Tibial nerve (tissue), 4 donors: ENCODE data around the gene UBA7. TPM values are rescaled to one million over a fixed set of nuclear protein-coding genes. Genes with fewer than 3 reads are reported as not detected.
"Not testable (repeated sequence)": the region's sequence is repeated elsewhere in the genome, so short reads cannot be mapped to it uniquely, and the experiment has no call there.

ENCODE experiments used
- DNase-seq, 2 donors: peaks; one replicate each; pipeline ENCODE4 v3.0.0-alpha.2; 2019; ENCODE audit warnings: low spot score in 2 of 2
- H3K27ac ChIP-seq, 4 donors: fragments of 200-600 bp; sonication (generic) in 3 of 4; one replicate each; pipeline ENCODE4 v1.5.1; 2017 to 2019; ENCODE audit warnings: mild to moderate bottlenecking in 1 of 4
- H3K27me3 ChIP-seq, 2 donors: fragments of 200-600 bp; sonication (generic) in 1 of 2; one replicate each; pipeline versions ENCODE4 v1.5.1 to v1.6.0; 2017 to 2019
- H3K36me3 ChIP-seq, 3 donors: fragments of 200-600 bp; sonication (generic); one replicate each; pipeline ENCODE4 v1.5.1; 2018 to 2019
- H3K4me1 ChIP-seq, 4 donors: fragments of 200-600 bp; sonication (generic) in 3 of 4; one replicate each; pipeline ENCODE4 v1.5.1; 2017 to 2019
- H3K4me3 ChIP-seq, 4 donors: fragments of 200-600 bp; sonication (generic) in 3 of 4; one replicate each; pipeline ENCODE4 v1.5.1; 2017 to 2019; ENCODE audit warnings: mild to moderate bottlenecking in 1 of 4, moderate library complexity in 1 of 4
- H3K9me3 ChIP-seq, 4 donors: fragments of 200-600 bp; sonication (generic) in 3 of 4; one replicate each; pipeline ENCODE4 v1.5.1; 2017 to 2019
- EP300 ChIP-seq, 2 donors: sonication (generic); formaldehyde crosslinking; IDR thresholded peaks; one replicate each; pipeline ENCODE4 v1.6.1; 2017; ENCODE audit warnings: antibody characterized with exemption in 2 of 2, mild to moderate bottlenecking in 1 of 2
- POLR2A ChIP-seq, 2 donors: fragments of 450-650 bp; IDR thresholded peaks; one replicate each; pipeline ENCODE4 v1.6.1; 2017; ENCODE audit warnings: antibody characterized with exemption in 2 of 2, mild to moderate bottlenecking in 2 of 2, moderate library complexity in 2 of 2
- WGBS, 2 donors: methylation state at CpG; one replicate each; pipeline ENCODE4 v1.1.5; 2018; 5-methylcytosine and 5-hydroxymethylcytosine counted together
- total RNA-seq, 4 donors: library from RNA; depleted of rRNA; stranded (reverse); fragments of >200 nt; gene quantifications; one replicate each; pipeline ENCODE4 v1.1.0, GENCODE V29; 2016
- TF ChIP-seq, protein P1 (sequence below), 5 experiments: fragments of 200-600 bp in 3 of 5; fragments of 450-650 bp in 2 of 5; sonication (generic) in 3 of 5; IDR thresholded peaks; one replicate each; pipeline ENCODE4 v1.5.1; 2016 to 2019; ENCODE audit warnings: antibody characterized with exemption in 5 of 5, mild to moderate bottlenecking in 3 of 5, moderate library complexity in 2 of 5

UBA7 gene
- total RNA-seq, 4 donors from 2014 or later = 47.9 to 68.4 (median 66.9) TPM

DNA sequence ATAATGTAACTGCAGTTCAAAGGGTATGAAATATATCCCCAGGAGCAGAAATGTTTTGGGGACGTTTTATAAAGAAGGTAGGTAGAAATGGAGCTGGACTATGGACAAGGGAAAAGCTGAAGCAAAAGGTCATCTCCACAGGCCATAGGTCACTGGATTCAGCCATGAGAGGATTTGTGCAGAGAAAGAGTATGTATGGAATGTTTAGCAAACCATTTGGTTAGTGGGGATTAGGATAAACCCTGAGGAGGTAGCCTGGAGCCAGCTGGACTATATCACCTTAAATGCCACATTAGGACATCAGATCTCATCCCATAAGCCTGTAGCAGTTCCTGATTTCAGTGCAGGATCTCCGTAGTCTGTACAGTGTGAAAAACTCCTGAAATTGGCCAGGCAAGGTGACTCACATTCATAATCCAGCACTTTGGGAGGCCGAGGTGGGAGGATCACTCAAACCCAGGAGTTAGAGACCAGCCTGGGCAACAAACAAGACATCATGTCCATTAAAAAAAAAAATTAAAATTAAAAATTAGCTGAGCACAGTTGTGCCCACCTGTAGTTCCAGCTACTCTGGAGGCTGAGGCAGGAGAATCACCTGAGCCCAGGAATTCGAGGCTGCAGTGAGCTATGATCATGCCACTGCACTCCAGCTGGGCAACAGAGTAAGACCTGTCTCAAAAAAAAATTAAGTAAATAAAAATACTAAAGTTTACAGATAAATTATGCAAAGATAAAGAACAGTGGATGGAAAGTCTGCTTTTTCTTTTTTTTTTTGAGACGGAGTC is 32.1 kb downstream of the UBA7 start:
- Histone ChIP-seq H3K27me3 (no peaks in the 10 kb centered on the region), H3K4me1 (peaks cover 0 to 61% (median 19%) of the 10 kb centered on the region in 4 donors), H3K36me3 (peaks cover 0 to 50% (median 5%) of the 10 kb centered on the region in 3 donors), H3K9me3 (no peaks in the 10 kb centered on the region), H3K4me3 (no peak overlapping the region), H3K27ac (no peak overlapping the region)
- WGBS, 2 donors = 79 to 80% methylated on average over 5 of the region's 5 CpGs
- DNase-seq = no peak
- TF ChIP-seq, protein P1, sequence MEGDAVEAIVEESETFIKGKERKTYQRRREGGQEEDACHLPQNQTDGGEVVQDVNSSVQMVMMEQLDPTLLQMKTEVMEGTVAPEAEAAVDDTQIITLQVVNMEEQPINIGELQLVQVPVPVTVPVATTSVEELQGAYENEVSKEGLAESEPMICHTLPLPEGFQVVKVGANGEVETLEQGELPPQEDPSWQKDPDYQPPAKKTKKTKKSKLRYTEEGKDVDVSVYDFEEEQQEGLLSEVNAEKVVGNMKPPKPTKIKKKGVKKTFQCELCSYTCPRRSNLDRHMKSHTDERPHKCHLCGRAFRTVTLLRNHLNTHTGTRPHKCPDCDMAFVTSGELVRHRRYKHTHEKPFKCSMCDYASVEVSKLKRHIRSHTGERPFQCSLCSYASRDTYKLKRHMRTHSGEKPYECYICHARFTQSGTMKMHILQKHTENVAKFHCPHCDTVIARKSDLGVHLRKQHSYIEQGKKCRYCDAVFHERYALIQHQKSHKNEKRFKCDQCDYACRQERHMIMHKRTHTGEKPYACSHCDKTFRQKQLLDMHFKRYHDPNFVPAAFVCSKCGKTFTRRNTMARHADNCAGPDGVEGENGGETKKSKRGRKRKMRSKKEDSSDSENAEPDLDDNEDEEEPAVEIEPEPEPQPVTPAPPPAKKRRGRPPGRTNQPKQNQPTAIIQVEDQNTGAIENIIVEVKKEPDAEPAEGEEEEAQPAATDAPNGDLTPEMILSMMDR (IDR thresholded peaks at IDR 0.05) = no peak
- no peak for TF ChIP-seq EP300 (IDR thresholded peaks at IDR 0.05)
- TF ChIP-seq POLR2A (IDR thresholded peaks at IDR 0.05) = no peak

DNA sequence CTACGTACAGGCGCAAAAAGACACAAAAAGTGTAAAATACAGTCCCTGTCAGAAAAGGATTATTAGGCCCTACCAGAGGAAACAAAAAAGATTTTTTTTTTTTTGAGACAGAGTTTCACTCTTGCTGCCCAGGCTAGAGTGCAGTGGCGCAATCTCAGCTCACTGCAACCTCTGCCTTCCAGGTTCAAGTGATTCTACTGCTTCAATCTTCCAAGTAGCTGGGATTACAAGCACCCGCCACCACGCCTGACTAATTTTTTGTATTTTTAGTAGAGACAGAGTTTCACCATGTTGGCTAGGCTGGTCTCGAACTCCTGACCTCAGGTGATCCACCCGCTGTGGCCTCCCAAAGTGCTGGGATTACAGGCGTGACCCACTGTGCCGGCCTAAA is 32.8 kb downstream of the UBA7 start:
- not testable (repeated sequence) for H3K4me3 ChIP-seq, H3K9me3 ChIP-seq, H3K27ac ChIP-seq, DNase-seq, H3K27me3 ChIP-seq
- H3K4me1 ChIP-seq = peaks cover 0 to 63% (median 19%) of the 10 kb centered on the region in 4 donors
- peaks cover 0 to 53% (median 5%) of the 10 kb centered on the region in 3 donors for H3K36me3 ChIP-seq
- 79 to 86% methylated on average over 9 of the region's 9 CpGs for WGBS, 2 donors

DNA sequence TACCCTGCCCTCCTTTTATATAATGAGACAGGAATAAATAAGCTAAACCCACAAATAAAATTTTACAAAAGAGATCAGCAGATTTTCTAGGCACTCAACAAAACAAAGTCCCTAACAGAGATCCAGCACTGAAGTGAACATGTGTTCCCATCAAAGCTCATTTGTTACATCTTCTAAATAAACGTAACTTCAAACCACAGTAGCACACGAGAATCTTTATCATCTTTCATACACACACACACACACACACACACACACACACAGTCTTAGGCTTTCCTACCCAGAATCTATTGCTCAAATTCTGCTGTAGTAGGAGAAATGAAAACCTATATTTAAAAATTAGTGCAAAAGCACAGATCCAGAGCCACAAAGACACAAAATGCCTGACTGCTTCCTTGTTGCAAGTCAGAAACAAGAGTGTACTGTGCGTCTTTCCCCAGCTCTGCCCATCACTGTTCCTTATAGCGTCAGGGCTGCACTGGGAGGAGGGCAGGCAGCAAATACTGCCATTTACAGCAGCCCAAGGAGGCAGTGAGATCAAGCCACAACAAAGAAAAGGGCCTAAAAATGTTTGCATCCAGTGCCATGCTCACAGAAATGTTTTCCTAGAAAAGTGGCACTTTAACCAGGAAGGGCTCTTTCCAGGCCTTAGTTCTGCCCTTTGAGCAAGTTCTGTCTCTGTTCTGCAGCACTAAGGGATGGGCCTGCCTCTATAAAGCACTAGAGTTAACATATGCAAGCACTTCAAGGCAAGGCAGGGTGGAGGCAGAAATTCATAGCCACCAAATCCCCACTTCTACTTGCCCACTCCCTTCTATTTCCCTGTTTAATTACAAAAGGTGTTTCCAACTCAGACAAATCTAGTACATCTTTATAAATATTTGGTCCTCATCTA is 33.4 kb downstream of the UBA7 start:
- WGBS, 2 donors = 34 to 35% methylated on average over 4 of the region's 4 CpGs
- peaks cover 0 to 68% (median 18%) of the 10 kb centered on the region in 4 donors for H3K4me1 ChIP-seq

DNA sequence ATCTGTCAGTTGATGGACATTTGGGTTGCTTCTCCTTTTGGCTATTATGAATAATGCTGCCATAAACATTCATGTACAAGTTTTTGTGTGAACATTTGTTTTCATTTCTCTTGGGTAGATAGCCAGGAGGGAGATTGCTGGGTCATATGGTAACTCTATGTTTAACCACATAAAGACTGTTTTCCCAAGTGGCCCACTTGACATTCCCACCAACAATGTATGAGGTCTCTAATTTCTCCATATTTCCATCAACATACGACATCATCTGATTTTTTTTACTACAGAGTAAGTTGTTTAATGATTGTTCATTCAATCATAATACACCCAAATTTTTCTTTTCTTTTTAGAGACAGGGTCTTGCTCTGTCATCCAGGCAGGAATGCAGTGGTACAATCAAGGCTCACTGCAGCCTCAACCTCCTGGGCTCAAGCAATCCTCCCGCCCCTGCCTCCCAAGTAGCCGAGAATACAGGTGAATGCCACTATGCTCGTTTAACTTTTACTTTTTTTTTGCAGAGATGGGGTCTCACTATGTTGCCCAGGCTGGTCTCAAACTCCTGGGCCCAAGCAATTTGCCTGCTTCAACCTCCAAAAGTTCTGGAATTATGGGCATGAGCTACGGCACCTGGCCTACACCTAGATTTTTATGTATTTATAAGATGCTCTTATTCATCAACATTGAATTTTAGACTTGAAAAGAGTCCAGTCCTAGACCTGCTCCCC is 34.2 kb downstream of the UBA7 start:
- Histone ChIP-seq H3K36me3 (peaks cover 0 to 62% (median 5%) of the 10 kb centered on the region in 3 donors), H3K27ac (no peak overlapping the region), H3K9me3 (no peaks in the 10 kb centered on the region), H3K4me3 (no peak overlapping the region), H3K4me1 (peaks cover 0 to 68% (median 10%) of the 10 kb centered on the region in 4 donors), H3K27me3 (no peaks in the 10 kb centered on the region)
- no peak for DNase-seq
- WGBS, 2 donors = 88 to 93% methylated on average over 5 of the region's 5 CpGs
- TF ChIP-seq POLR2A (IDR thresholded peaks at IDR 0.05) (no peak), EP300 (IDR thresholded peaks at IDR 0.05) (no peak)
- TF ChIP-seq, protein P1 (IDR thresholded peaks at IDR 0.05) = no peak

More for the DNA sequence above, 33.4 kb downstream of the UBA7 start:
- Histone ChIP-seq H3K27me3 (no peaks in the 10 kb centered on the region), H3K4me3 (no peak overlapping the region), H3K36me3 (peaks cover 0 to 60% (median 5%) of the 10 kb centered on the region in 3 donors), H3K9me3 (no peaks in the 10 kb centered on the region), H3K27ac (peak overlapping the region in 1 of 4 donors; percentile 17)
- TF ChIP-seq, protein P1 (IDR thresholded peaks at IDR 0.05) = no peak
- no peak for TF ChIP-seq POLR2A (IDR thresholded peaks at IDR 0.05)
- TF ChIP-seq EP300 (IDR thresholded peaks at IDR 0.05) = no peak
- DNase-seq = no peak

DNA sequence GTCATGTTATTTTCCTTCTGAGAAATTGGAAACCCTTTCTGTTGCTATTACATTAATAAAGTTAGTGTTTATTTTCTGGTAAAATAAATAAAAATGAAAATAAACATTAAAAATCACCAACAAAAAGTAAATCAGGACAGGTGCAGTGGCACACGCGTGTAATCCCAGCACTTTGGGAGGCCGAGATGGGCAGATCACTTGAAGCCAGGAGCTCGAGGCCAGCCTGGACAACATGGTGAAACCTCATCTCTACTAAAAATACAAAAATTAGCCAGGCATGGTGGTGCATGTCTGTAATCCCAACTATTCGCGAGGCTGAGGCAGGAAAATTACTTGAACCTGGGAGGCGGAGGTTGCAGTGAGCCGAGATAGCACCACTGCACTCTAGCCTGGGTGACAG is 37.7 kb downstream of the UBA7 start:
- H3K27me3 ChIP-seq, H3K27ac ChIP-seq, H3K4me3 ChIP-seq, H3K9me3 ChIP-seq, DNase-seq: not testable (repeated sequence)
- peaks cover 0 to 40% (median 5%) of the 10 kb centered on the region in 3 donors for H3K36me3 ChIP-seq
- 88 to 90% methylated on average over 8 of the region's 8 CpGs for WGBS, 2 donors
- H3K4me1 ChIP-seq = peaks cover 0 to 45% (median 3%) of the 10 kb centered on the region in 4 donors
